A549 (cell line): ENCODE measurements around the gene LMNB1. TPM values are rescaled to one million over a fixed set of nuclear protein-coding genes. Genes with fewer than 3 reads are reported as not detected.

Experiments
- ATAC-seq, 2 experiments: fragments of 200-7000 bp in 1 of 2; fragments of >200 bp in 1 of 2; cut with Nextera tagmentation in 1 of 2; cut with Tn5 transposase in 1 of 2; 3 replicates each; pipeline versions ENCODE4 v1.8.0 to v1.9.1; 2018 to 2020; ENCODE audit warnings: mild to moderate bottlenecking in 1 of 2, moderate library complexity in 1 of 2
- CTCF ChIA-PET: fragments of 300-600 bp; sonication (Branson Sonifier 250); formaldehyde crosslinking; extraction: SDS; loops from one replicate; lab custom pipeline; 2021; ENCODE audit warnings: antibody characterized with exemption, inconsistent platforms; lab: Yijun Ruan, JAX
- POLR2A ChIA-PET: fragments of 350-600 bp; formaldehyde crosslinking; extraction: SDS; loops from one replicate; lab custom pipeline; 2021; ENCODE audit warnings: antibody characterized with exemption, inconsistent platforms; lab: Yijun Ruan, JAX
- DNase-seq, 2 experiments: peaks; one replicate each; pipeline versions ENCODE4 v3.0.0 to v3.0.0-alpha.2; 2011 to 2016; ENCODE audit warnings: low read depth in 1 of 2, low spot score in 1 of 2
- FAIRE-seq: peaks from 2 replicates; lab custom pipeline; 2011; peaks lifted over from hg19 to GRCh38; lab: Jason Lieb, UNC
- H3K27ac ChIP-seq, 2 experiments: fragments of >200 bp; sonication (Bioruptor Twin); formaldehyde crosslinking; 3 replicates each; pipeline ENCODE4 v1.5.1; 2016 to 2017
- H3K4me1 ChIP-seq: fragments of >200 bp; sonication (Bioruptor Twin); formaldehyde crosslinking; 3 replicates; pipeline ENCODE4 v1.6.1; 2016
- H3K4me2 ChIP-seq: fragments of >200 bp; sonication (Bioruptor Twin); formaldehyde crosslinking; 3 replicates; pipeline ENCODE4 v1.6.1; 2016
- H3K4me3 ChIP-seq: fragments of >200 bp; sonication (Bioruptor Twin); formaldehyde crosslinking; 3 replicates; pipeline ENCODE4 v1.5.1; 2016
- H3K9me3 ChIP-seq: fragments of >200 bp; sonication (Bioruptor Twin); formaldehyde crosslinking; 3 replicates; pipeline ENCODE4 v1.6.1; 2016
- CBX8 ChIP-seq: fragments of 200-600 bp; sonication (generic); IDR thresholded peaks from 2 replicates; pipeline ENCODE4 v1.6.1; 2016
- CTCF ChIP-seq: fragments of >200 bp; sonication (Bioruptor Twin); formaldehyde crosslinking; IDR thresholded peaks from 3 replicates; pipeline ENCODE4 v1.5.1; 2016
- E2F6 ChIP-seq: IDR thresholded peaks from 2 replicates; pipeline ENCODE4 v1.6.1; 2012; ENCODE audit warnings: low read depth, borderline replicate concordance
- EHF ChIP-seq: fragments of 250-450 bp; sonication (Bioruptor Pico); IDR thresholded peaks from 2 replicates; pipeline ENCODE4 v1.5.0; 2020; ENCODE audit warnings: mild to moderate bottlenecking
- EP300 ChIP-seq, 2 experiments: fragments of >200 bp; sonication (Bioruptor Twin); formaldehyde crosslinking; IDR thresholded peaks; 2 replicates in 1 of 2; 3 replicates in 1 of 2; pipeline ENCODE4 v1.6.1; 2016 to 2017
- FOSL2 ChIP-seq, 2 experiments: fragments of 450-650 bp in 1 of 2; fragments of >200 bp in 1 of 2; sonication (Bioruptor Twin) in 1 of 2; formaldehyde crosslinking; IDR thresholded peaks; 2 replicates each; pipeline versions ENCODE4 v1.5.0 to v1.6.1; 2016 to 2020; ENCODE audit warnings: mild to moderate bottlenecking in 1 of 2, moderate library complexity in 1 of 2
- FOXS1 ChIP-seq: fragments of 250-450 bp; sonication (Bioruptor Pico); IDR thresholded peaks from 2 replicates; pipeline ENCODE4 v1.5.0; 2020; ENCODE audit warnings: mild to moderate bottlenecking, moderate library complexity
- GATA3 ChIP-seq: IDR thresholded peaks from 2 replicates; pipeline ENCODE4 v1.6.1; 2012; ENCODE audit warnings: borderline replicate concordance
- HEYL ChIP-seq: fragments of 250-450 bp; sonication (Bioruptor Pico); IDR thresholded peaks from 2 replicates; pipeline ENCODE4 v1.8.0; 2021; ENCODE audit warnings: mild to moderate bottlenecking, moderate library complexity
- HOXB5 ChIP-seq: fragments of 250-450 bp; sonication (Bioruptor Pico); IDR thresholded peaks from 2 replicates; pipeline ENCODE4 v1.5.0; 2020; ENCODE audit warnings: mild to moderate bottlenecking, moderate library complexity
- JUN ChIP-seq, 2 experiments: fragments of >200 bp; sonication (Bioruptor Twin); formaldehyde crosslinking; IDR thresholded peaks; 2 replicates in 1 of 2; 3 replicates in 1 of 2; pipeline ENCODE4 v1.6.1; 2016 to 2017
- JUNB ChIP-seq: fragments of >200 bp; sonication (Bioruptor Twin); formaldehyde crosslinking; IDR thresholded peaks from 2 replicates; pipeline ENCODE4 v1.6.1; 2016
- MAX ChIP-seq: IDR thresholded peaks from 2 replicates; pipeline ENCODE4 v1.6.1; 2012
- MAZ ChIP-seq: fragments of 150-350 bp; IDR thresholded peaks from 2 replicates; pipeline ENCODE4 v1.6.1; 2014; ENCODE audit warnings: antibody characterized with exemption, low read depth, low read length, borderline replicate concordance
- MYC ChIP-seq: IDR thresholded peaks from 2 replicates; pipeline ENCODE4 v1.6.1; 2012; ENCODE audit warnings: mild to moderate bottlenecking, inconsistent platforms, low read length, improper control_type of control experiment, borderline replicate concordance
- NFE2L2 ChIP-seq: fragments of 150-350 bp; conservative IDR thresholded peaks from 2 replicates; pipeline ENCODE4 v1.6.1; 2014; ENCODE audit warnings: low read length
- NR3C1 ChIP-seq: fragments of >200 bp; sonication (Bioruptor Twin); formaldehyde crosslinking; IDR thresholded peaks from 3 replicates; pipeline ENCODE4 v1.6.1; 2017
- PHF8 ChIP-seq: fragments of 200-600 bp; sonication (generic); IDR thresholded peaks from 2 replicates; pipeline ENCODE4 v1.6.1; 2016; ENCODE audit warnings: low read depth, mild to moderate bottlenecking, antibody characterized with exemption, moderate library complexity, borderline replicate concordance
- POLR2A ChIP-seq: IDR thresholded peaks from 2 replicates; pipeline ENCODE4 v1.6.1; 2012; ENCODE audit warnings: mild to moderate bottlenecking, low read length
- RAD21 ChIP-seq, 2 experiments: fragments of >200 bp in 1 of 2; sonication (Bioruptor Twin) in 1 of 2; formaldehyde crosslinking in 1 of 2; IDR thresholded peaks in 1 of 2; conservative IDR thresholded peaks in 1 of 2; 2 replicates in 1 of 2; 3 replicates in 1 of 2; pipeline ENCODE4 v1.6.1; 2012 to 2018; ENCODE audit warnings: inconsistent platforms in 1 of 2
- RCOR1 ChIP-seq: fragments of 150-350 bp; IDR thresholded peaks from 2 replicates; pipeline ENCODE4 v1.6.1; 2014; ENCODE audit warnings: antibody characterized with exemption, low read length, low read depth
- RNF2 ChIP-seq: fragments of 200-600 bp; sonication (generic); IDR thresholded peaks from 2 replicates; pipeline ENCODE4 v1.6.1; 2016; ENCODE audit warnings: low read depth, mild to moderate bottlenecking, antibody characterized with exemption, moderate library complexity, borderline replicate concordance
- SREBF2 ChIP-seq: fragments of 450-650 bp; IDR thresholded peaks from 2 replicates; pipeline ENCODE4 v1.6.1; 2014; ENCODE audit warnings: mild to moderate bottlenecking, moderate library complexity
- TP53 ChIP-seq: fragments of 250-450 bp; sonication (Bioruptor Pico); IDR thresholded peaks from 2 replicates; pipeline ENCODE4 v1.5.0; 2021; ENCODE audit warnings: mild to moderate bottlenecking, moderate library complexity
- ZC3H11A ChIP-seq: fragments of 450-650 bp; IDR thresholded peaks from 2 replicates; pipeline ENCODE4 v1.6.1; 2014; ENCODE audit warnings: antibody characterized with exemption, mild to moderate bottlenecking
- ZSCAN20 ChIP-seq: fragments of 250-450 bp; sonication (Bioruptor Pico); IDR thresholded peaks from 2 replicates; pipeline ENCODE4 v1.8.0; 2022; ENCODE audit warnings: mild to moderate bottlenecking, moderate library complexity
- WGBS: methylation state at CpG from one replicate; pipeline ENCODE4 v1.1.6; 2017; ENCODE audit errors: missing lambda C conversion rate; 5-methylcytosine and 5-hydroxymethylcytosine counted together
- polyA minus RNA-seq: library from RNA; depleted of rRNA, polyadenylated mRNA; stranded (reverse); fragments of >200 nt; gene quantifications from 2 replicates; pipeline ENCODE4 v1.2.3, GENCODE V29; 2011; rRNA and poly(A)+ RNA removed
- polyA plus RNA-seq, 4 experiments: library from polyadenylated mRNA; depleted of rRNA in 3 of 4; stranded (reverse); fragments of >200 nt; fragmentation: RNase III in 1 of 4; extraction: RNeasy Plus Mini Kit Qiagen cat#74134 plus additional on column Dnase treatment in 1 of 4; gene quantifications; 2 replicates in 3 of 4; 3 replicates in 1 of 4; pipeline ENCODE4 v1.2.3, GENCODE V29; 2011 to 2017
- TF ChIP-seq, protein P1 (sequence below): fragments of 150-350 bp; IDR thresholded peaks from 2 replicates; pipeline ENCODE4 v1.6.1; 2014; ENCODE audit warnings: low read depth, mild to moderate bottlenecking, low read length
- TF ChIP-seq, protein P2 (sequence below): fragments of 250-450 bp; sonication (Bioruptor Pico); IDR thresholded peaks from 2 replicates; pipeline ENCODE4 v1.5.0; 2021; ENCODE audit warnings: mild to moderate bottlenecking, moderate library complexity, borderline replicate concordance
- TF ChIP-seq, protein P3 (sequence below): fragments of 450-650 bp; IDR thresholded peaks from 2 replicates; pipeline ENCODE4 v1.6.1; 2014; ENCODE audit warnings: antibody characterized with exemption

Gene LMNB1, protein sequence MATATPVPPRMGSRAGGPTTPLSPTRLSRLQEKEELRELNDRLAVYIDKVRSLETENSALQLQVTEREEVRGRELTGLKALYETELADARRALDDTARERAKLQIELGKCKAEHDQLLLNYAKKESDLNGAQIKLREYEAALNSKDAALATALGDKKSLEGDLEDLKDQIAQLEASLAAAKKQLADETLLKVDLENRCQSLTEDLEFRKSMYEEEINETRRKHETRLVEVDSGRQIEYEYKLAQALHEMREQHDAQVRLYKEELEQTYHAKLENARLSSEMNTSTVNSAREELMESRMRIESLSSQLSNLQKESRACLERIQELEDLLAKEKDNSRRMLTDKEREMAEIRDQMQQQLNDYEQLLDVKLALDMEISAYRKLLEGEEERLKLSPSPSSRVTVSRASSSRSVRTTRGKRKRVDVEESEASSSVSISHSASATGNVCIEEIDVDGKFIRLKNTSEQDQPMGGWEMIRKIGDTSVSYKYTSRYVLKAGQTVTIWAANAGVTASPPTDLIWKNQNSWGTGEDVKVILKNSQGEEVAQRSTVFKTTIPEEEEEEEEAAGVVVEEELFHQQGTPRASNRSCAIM
- polyA plus RNA-seq (2011; rRNA removed) (37.0 and 45.9 TPM in 2 replicates), polyA plus RNA-seq (2017; fragmentation: RNase III; extraction: RNeasy Plus Mini Kit Qiagen cat#74134 plus additional on column Dnase treatment) (55.6 to 62.2 TPM (median 57.0 TPM) in 3 replicates), polyA minus RNA-seq (16.6 and 19.2 TPM in 2 replicates)
- polyA plus RNA-seq (2012; cell fraction: cytosol; rRNA removed) = 66.0 and 76.2 TPM in 2 replicates
- 73.3 and 176 TPM in 2 replicates for polyA plus RNA-seq (2012; cell fraction: nucleus; rRNA removed)

DNA sequence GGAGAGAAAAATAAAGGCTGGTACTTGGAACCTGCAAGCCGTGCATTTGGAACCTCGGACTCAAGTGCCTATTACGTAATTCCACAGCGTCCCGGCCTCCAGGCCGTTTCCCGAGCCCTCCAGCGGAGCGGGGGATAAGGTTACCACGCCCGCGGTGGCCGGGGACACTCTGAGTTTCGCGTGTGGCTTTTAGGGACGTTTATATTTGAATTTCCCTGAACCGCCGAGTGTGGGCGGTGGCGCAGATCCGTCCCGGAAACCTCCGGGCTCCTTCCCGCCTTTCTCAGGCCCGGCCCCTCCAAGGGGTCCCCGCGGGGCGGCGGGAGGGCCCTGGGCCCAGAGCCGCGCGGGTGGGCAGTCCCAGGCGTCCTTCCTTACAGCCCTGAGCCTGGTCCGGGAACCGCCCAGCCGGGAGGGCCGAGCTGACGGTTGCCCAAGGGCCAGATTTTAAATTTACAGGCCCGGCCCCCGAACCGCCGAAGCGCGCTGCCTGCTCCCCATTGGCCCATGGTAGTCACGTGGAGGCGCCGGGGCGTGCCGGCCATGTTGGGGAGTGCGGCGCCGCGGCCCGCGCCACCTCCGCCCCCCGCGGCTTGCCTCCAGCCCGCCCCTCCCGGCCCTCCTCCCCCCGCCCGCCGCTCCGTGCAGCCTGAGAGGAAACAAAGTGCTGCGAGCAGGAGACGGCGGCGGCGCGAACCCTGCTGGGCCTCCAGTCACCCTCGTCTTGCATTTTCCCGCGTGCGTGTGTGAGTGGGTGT lies at the start of gene LMNB1:
Gene LMNB1, plus strand, starts transcription at position 638 of the 758 bp plus-strand sequence. CDS start 373 bp downstream, outside the sequence.
- H3K9me3 ChIP-seq = no peaks in the 10 kb centered on the region
- ChIA-PET CTCF (interaction anchor here (0.6 to 9.1 kb wide), 9 partner anchors 10 to 434 kb away, joined by 3 to 206 read pairs (median 7); partner anchors contain the start of gene PHAX), POLR2A (interaction anchor here (1.2 to 3.5 kb wide), 5 partner anchors 9 to 181 kb away, joined by 5 to 14 read pairs (median 6); partner anchors contain the start of genes ALDH7A1 and PHAX)
- H3K4me3 ChIP-seq = peak within 1 kb of the TSS; percentile 93
- H3K4me1 ChIP-seq = peaks cover 21% of the 10 kb centered on the region
- no peak for FAIRE-seq
- peak within 1 kb of the TSS; percentile 94 to 97 for H3K27ac ChIP-seq
- WGBS = under 1% methylated on average over 30 of the region's 74 CpGs
- ATAC-seq = peak; percentile 76 to 91
- DNase-seq = peak; percentile 81 to 98
- H3K4me2 ChIP-seq = peak within 1 kb of the TSS; percentile 84
- TF ChIP-seq MYC = peak; percentile 52; the same call in 1 of the 2 replicates
- no peak for TF ChIP-seq ZC3H11A
- no peak for TF ChIP-seq RNF2
- TF ChIP-seq ZSCAN20 (CRISPR knock-in tag) = no peak
- TF ChIP-seq FOSL2 (IDR thresholded peaks at IDR 0.05) = no peak
- TF ChIP-seq FOSL2 (CRISPR knock-in tag; IDR thresholded peaks at IDR 0.05) = no peak
- peak; percentile 51 for TF ChIP-seq GATA3
- TF ChIP-seq JUNB = no peak
- no peak for TF ChIP-seq HOXB5 (CRISPR knock-in tag)
- peak; percentile 11; the same call in 1 of the 2 replicates for TF ChIP-seq MAZ
- TF ChIP-seq TP53 (CRISPR knock-in tag) = no peak
- TF ChIP-seq, protein P1, sequence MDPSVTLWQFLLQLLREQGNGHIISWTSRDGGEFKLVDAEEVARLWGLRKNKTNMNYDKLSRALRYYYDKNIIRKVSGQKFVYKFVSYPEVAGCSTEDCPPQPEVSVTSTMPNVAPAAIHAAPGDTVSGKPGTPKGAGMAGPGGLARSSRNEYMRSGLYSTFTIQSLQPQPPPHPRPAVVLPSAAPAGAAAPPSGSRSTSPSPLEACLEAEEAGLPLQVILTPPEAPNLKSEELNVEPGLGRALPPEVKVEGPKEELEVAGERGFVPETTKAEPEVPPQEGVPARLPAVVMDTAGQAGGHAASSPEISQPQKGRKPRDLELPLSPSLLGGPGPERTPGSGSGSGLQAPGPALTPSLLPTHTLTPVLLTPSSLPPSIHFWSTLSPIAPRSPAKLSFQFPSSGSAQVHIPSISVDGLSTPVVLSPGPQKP = no peak
- TF ChIP-seq, protein P2, sequence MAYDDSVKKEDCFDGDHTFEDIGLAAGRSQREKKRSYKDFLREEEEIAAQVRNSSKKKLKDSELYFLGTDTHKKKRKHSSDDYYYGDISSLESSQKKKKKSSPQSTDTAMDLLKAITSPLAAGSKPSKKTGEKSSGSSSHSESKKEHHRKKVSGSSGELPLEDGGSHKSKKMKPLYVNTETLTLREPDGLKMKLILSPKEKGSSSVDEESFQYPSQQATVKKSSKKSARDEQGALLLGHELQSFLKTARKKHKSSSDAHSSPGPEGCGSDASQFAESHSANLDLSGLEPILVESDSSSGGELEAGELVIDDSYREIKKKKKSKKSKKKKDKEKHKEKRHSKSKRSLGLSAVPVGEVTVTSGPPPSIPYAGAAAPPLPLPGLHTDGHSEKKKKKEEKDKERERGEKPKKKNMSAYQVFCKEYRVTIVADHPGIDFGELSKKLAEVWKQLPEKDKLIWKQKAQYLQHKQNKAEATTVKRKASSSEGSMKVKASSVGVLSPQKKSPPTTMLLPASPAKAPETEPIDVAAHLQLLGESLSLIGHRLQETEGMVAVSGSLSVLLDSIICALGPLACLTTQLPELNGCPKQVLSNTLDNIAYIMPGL (CRISPR knock-in tag) = no peak
- no peak for TF ChIP-seq RCOR1
- no peak for TF ChIP-seq NR3C1
- no peak for TF ChIP-seq CTCF
- no peak for TF ChIP-seq CBX8
- TF ChIP-seq JUN (IDR thresholded peaks at IDR 0.05) = peak; percentile 48 to 85; a peak in 4 of 5 replicates
- no peak for TF ChIP-seq EP300 (IDR thresholded peaks at IDR 0.05)
- no peak for TF ChIP-seq RAD21 (conservative IDR thresholded peaks at IDR 0.05 in 1 of 2, IDR thresholded peaks at IDR 0.05 in 1 of 2)
- TF ChIP-seq FOXS1 (CRISPR knock-in tag) = no peak
- TF ChIP-seq E2F6 = peak; percentile 83
- peak; percentile 58 for TF ChIP-seq POLR2A
- TF ChIP-seq SREBF2 = no peak
- TF ChIP-seq PHF8 = peak; percentile 54
- TF ChIP-seq HEYL (CRISPR knock-in tag) = no peak
- peak; percentile 88 for TF ChIP-seq MAX
- TF ChIP-seq, protein P3, sequence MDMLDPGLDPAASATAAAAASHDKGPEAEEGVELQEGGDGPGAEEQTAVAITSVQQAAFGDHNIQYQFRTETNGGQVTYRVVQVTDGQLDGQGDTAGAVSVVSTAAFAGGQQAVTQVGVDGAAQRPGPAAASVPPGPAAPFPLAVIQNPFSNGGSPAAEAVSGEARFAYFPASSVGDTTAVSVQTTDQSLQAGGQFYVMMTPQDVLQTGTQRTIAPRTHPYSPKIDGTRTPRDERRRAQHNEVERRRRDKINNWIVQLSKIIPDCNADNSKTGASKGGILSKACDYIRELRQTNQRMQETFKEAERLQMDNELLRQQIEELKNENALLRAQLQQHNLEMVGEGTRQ = peak; percentile 95
- 0 out of 2 replicates have a peak, but pooled peaks have one; percentile 19 for TF ChIP-seq EHF (CRISPR knock-in tag)
- no peak for TF ChIP-seq NFE2L2
